Measurements from ENCODE around the gene CD180. TPM values are rescaled to one million over a fixed set of nuclear protein-coding genes. Genes with fewer than 3 reads are reported as not detected.

The CD180 gene
- total and polyA plus RNA-seq, 2 donors (not counting 3 experiments of a cell fraction or from before 2014, with no cell fraction given) = not detected

GRCh38 chr5:67221487-67222242 is 25.1 kb upstream of the CD180 start:
- Histone ChIP-seq H3K9me3 (replicated peaks; ENCODE audit: control insufficient read depth, insufficient read depth, low read length) (no peaks in the 10 kb centered on the region), H3K27me3 (ENCODE audit: control insufficient read depth in 2 of 2, insufficient read depth in 2 of 2, low read length in 2 of 2) (no peaks in the 10 kb centered on the region), H3K4me3 (replicated peaks in 1 of 3; ENCODE audit: insufficient read depth in 1 of 3, low read depth in 1 of 3, low read length in 3 of 3) (no peak overlapping the region), H3K27ac (ENCODE audit: insufficient read depth, low read depth, low read length) (no peak overlapping the region), H3K9ac (replicated peaks; ENCODE audit: extremely low read depth, insufficient read depth, low read length) (no peak overlapping the region), H2AFZ (ENCODE audit: low read depth, low read length) (no peak overlapping the region), H3K4me1 (ENCODE audit: control insufficient read depth, extremely low read depth, insufficient read depth, low read length) (no peaks in the 10 kb centered on the region), H3K4me2 (ENCODE audit: insufficient read depth, low read length) (no peak overlapping the region), H3K9me1 (replicated peaks; ENCODE audit: control insufficient read depth, extremely low read depth, insufficient read depth, low read length) (no peaks in the 10 kb centered on the region), H4K20me1 (replicated peaks; ENCODE audit: control insufficient read depth, extremely low read depth, insufficient read depth, low read length) (no peaks in the 10 kb centered on the region), H3K79me2 (ENCODE audit: control insufficient read depth, insufficient read depth, low read length) (no peaks in the 10 kb centered on the region), H3K36me3 (ENCODE audit: control insufficient read depth in 2 of 2, extremely low read depth in 1 of 2, insufficient read depth in 2 of 2, low read length in 2 of 2) (no peaks in the 10 kb centered on the region)
- TF ChIP-seq POLR2A (IDR thresholded peaks at IDR 0.05; ENCODE audit: low read depth, low read length) (no peak), EZH2 (IDR thresholded peaks at IDR 0.05; ENCODE audit: borderline replicate concordance, low read depth, low read length, severe bottlenecking) (no peak), POLR2AphosphoS5 (IDR thresholded peaks at IDR 0.05; ENCODE audit: insufficient read depth, low read depth, low read length) (no peak), MYC (IDR thresholded peaks at IDR 0.05; ENCODE audit: low read depth, low read length) (no peak), FOS (IDR thresholded peaks at IDR 0.05; ENCODE audit: borderline replicate concordance, insufficient read depth, low read length) (no peak), MAX (IDR thresholded peaks at IDR 0.05; ENCODE audit: insufficient read depth, insufficient read length) (no peak), GATA2 (IDR thresholded peaks at IDR 0.05; ENCODE audit: insufficient read depth, insufficient read length, low read depth, low read length) (no peak), JUN (IDR thresholded peaks at IDR 0.05; ENCODE audit: borderline replicate concordance, insufficient read depth, insufficient read length, low read depth) (no peak)
- TF ChIP-seq, protein P1, sequence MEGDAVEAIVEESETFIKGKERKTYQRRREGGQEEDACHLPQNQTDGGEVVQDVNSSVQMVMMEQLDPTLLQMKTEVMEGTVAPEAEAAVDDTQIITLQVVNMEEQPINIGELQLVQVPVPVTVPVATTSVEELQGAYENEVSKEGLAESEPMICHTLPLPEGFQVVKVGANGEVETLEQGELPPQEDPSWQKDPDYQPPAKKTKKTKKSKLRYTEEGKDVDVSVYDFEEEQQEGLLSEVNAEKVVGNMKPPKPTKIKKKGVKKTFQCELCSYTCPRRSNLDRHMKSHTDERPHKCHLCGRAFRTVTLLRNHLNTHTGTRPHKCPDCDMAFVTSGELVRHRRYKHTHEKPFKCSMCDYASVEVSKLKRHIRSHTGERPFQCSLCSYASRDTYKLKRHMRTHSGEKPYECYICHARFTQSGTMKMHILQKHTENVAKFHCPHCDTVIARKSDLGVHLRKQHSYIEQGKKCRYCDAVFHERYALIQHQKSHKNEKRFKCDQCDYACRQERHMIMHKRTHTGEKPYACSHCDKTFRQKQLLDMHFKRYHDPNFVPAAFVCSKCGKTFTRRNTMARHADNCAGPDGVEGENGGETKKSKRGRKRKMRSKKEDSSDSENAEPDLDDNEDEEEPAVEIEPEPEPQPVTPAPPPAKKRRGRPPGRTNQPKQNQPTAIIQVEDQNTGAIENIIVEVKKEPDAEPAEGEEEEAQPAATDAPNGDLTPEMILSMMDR (IDR thresholded peaks at IDR 0.05; ENCODE audit: extremely low read depth in 1 of 2, insufficient read depth in 1 of 2, low read depth in 1 of 2, low read length in 2 of 2) = no peak
- intact Hi-C loops (cut with micrococcal nuclease) (no loop called here), dilution Hi-C loops (cut with MboI; ENCODE audit: extremely low pct_ligation_motif_present, low sequenced_read_pairs) (no loop called here)
- POLR2A ChIA-PET = no interaction called here
- FAIRE-seq (no peak), DNase-seq (ENCODE audit: low read depth, low spot score) (no peak)
- CTCF ChIA-PET = interaction anchor here (1.1 to 1.8 kb wide), 2 partner anchors 13 to 18 kb away, joined by 3 read pairs; no protein-coding TSS in a partner anchor
- BruUV-seq (replicated peaks) = no TSS peak
